GM18873 (cell line): Measurements from ENCODE around the gene UBE2Z.
"Not testable (repeated sequence)": the region's sequence is repeated elsewhere in the genome, so short reads cannot be mapped to it uniquely, and the experiment has no call there.

ENCODE experiments used
- ATAC-seq: cut with Tn5 transposase; IDR thresholded peaks from one replicate; pipeline ENCODE4 v1.9.1; 2021; ENCODE audit warnings: mild to moderate bottlenecking, moderate library complexity, moderate number of reproducible peaks; ENCODE audit not compliant: unreplicated experiment, low FRiP score

The UBE2Z gene

DNA sequence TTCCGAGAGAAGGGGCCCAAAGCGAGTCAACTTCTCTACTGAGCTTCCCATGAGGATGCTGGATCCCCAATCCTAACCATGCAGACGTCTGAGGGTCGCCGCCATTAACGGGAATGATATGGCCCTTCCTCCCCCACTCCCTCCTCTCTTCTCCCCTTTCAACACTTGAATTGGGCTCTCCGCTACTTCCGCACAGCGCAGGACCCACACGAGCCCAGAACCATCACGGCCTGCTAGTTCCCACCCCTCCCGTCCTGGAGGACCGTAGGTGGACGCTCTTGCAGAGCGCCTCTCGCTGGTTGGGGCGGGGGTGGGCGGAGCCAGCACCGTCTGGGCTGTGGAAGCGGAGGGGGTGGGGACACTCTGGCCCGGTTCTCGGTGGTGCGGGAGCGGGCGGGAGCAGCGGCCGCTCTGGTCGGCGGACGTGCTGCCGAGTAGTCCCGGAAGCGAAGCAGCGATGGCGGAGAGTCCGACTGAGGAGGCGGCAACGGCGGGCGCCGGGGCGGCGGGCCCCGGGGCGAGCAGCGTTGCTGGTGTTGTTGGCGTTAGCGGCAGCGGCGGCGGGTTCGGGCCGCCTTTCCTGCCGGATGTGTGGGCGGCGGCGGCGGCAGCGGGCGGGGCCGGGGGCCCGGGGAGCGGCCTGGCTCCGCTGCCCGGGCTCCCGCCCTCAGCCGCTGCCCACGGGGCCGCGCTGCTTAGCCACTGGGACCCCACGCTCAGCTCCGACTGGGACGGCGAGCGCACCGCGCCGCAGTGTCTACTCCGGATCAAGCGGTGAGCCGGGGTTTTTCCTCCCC, at the start of gene UBE2Z:
TSS of gene UBE2Z (plus strand) at position 361 of the 797 bp plus-strand sequence. CDS start at position 458, 97 bp downstream.
- peak; percentile 82 for ATAC-seq

DNA sequence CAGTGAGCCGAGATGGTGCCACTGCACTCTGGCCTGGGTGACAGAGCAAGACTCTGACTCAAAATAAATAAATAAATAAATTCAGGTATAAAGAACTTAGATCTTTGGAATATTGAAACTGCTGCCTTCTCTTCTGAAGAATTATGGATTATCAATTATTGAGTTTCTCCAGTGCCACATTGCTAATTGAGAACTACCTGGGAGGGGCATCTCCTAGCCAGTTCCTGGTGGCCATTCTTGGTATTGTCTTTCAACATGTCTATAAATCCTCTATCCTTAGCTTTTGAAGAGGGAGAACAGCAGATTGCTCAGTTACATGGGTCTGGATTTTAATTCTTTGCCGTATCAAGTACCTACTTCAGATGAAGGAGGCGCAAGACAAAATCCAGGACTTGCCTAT, 48.2 kb upstream of the UBE2Z start:
- ATAC-seq, result no peak

DNA sequence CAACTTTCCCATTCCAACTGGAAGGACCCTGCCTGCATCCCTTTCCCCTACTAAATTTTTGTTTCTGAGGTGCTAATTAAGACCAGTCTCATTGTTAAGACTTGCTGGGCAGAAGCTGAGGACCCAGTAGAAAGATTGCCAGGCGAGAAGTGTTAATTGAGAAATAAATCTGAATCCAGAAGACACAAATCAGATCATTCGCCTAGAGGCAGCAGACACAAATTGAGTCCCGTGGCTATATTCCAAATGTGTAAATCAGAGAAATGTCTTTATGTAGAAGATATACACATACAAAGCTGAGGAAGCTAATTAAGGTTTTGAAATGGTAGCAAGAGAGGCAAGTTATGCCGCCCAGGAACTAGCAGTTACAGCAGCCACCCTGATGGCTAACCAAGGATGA, 47.8 kb upstream of the UBE2Z start:
- ATAC-seq, result no peak

DNA sequence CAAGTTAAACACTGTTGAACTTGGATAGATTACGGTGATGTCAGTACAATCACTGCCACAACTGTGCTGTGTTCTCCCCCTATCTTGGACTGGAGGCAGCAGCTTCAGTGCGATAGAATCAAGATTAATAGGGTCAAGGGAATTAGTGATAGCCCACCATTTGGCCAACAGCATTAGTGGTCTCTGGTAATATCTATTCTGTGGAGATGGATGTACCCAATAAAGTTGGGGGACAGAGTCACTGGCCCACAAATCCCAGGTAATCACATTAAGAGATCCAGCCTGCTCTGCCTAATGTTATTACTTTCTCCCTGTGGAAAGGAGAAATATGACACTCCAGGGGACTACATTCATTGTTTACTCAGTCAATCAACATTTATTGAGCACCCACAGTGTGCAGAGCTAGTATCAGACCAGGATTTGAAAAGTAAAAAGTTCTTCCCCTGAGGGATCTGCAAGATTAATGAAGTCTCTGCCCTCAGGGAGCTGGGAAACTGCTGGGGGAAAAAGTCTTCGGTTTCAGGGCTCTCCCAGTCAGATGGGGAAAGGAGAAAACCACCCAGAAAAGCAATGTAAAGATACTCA, 39.2 kb upstream of the UBE2Z start:
- no peak for ATAC-seq

DNA sequence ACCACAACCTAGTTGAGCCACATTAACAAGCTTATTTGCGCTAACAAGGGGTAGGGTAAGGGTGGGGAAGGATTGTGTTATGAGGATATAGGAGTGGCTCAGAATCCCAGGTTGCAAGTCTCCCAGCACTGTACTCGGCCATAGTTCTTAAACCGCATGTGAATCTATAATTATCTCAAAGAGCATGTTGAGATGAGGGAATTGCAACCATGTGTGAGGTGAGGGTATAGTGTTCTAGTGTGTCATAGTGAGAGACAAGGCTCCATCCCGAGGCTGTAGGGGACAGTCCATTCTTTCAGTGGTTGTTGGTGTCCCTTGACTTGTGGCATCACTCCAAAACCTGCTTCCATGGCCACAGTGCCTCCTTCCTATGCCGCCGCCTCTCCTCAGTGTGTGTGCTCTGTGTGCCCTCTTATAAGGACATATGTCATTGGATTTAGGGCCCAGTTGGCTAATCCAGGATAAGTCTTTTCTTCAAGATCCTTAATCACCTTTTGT, 38.3 kb upstream of the UBE2Z start:
- no peak for ATAC-seq

DNA sequence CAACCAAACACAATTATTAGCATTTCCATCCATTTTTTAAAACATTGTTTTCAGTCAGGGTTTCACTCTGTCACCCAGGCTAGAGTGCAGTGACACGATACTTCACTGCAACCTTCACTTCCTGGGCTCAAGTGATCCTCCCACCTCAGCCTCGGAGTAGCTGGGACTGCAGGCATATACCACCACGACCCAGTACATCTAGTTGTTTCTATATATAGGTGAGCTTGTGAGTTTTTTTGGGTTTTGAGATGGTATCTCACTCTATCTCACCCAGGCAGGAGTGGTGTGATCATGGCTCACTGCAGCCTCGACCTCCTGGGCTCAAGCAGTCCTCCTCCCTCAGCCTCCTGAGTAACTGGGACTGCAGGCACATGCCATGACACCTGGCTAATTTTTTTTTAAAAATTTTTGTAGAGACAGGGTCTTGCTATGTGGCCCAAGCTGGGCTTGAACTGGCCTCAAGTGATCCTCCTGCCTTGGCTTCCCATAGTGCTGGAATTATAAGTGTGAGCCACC, 37.1 kb upstream of the UBE2Z start:
- no peak for ATAC-seq

DNA sequence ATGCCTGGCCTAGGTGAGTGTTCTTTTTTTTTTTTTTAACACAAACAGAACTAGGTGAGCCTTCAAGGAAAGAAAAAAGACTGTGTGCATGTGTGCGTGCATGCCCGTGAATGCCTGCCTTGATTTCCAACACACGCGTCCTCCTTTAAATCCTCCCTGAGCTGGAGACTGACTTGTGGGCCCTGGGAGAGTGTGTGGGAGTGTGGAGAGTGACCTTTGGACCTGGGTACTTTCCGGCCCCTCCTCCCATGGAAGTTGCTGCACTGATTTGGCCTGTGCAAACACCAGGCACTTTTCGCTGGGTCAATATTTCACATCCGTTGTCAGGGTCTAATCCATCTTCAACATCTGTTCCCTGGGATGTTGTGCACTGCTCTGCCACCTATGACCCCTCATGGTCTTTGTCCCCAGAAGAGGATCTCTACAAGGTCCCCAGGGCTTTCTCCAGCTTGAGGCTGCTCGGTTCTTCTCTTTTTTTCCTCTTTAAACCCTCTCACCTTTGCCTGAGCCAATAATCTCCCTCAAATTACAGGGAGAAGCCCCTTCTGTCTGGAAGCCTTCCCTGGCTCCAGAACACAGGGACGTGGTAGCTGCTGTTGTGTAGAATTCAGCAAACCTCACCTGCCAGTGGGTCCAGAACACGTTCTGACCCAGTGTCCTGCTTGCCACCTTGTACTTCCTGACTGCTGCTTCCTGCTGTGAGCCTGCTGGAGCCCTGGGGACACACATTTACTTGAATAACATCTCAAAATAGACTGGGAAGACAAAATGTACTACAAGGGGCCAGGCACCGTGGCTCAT, 36.5 kb upstream of the UBE2Z start:
- no peak for ATAC-seq

DNA sequence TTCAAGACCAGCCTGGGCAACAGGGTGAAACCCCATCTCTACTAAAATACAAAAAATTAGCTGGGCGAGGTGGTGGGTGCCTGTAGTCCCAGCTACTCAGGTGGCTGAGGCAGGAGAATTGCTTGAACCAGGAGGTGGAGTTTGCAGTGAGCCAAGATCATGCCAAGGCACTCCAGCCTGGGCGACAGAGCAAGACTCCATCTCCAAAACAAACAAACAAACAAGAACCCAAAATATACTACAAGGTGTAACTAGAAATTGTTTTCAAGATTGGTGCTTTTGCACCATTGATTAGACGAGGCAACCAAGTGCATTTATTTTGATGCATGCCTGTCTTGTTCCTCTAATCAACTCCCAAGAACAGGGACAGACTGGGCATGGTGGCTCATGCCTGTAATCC, 35.8 kb upstream of the UBE2Z start:
- not testable (repeated sequence) for ATAC-seq

DNA sequence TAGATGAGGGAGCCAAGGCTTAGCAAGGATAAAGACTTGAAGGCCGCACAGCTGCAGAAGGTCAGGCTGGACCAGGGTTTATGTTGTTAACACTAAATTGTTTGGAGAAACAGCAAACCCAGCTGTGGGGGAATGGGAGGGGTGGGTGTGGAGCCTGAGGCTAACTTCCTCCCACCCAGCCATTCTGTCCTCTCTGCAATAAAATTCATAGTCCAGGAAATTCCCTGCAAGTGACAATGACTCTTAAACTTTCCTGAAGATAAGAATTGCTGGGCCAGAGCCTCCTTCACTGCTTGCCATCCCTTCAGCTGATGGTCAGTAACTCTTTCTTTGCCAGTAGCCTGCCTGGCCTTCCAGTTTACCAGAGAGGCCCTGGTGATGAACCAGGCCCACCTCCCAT, 35.0 kb upstream of the UBE2Z start:
- ATAC-seq, result no peak

DNA sequence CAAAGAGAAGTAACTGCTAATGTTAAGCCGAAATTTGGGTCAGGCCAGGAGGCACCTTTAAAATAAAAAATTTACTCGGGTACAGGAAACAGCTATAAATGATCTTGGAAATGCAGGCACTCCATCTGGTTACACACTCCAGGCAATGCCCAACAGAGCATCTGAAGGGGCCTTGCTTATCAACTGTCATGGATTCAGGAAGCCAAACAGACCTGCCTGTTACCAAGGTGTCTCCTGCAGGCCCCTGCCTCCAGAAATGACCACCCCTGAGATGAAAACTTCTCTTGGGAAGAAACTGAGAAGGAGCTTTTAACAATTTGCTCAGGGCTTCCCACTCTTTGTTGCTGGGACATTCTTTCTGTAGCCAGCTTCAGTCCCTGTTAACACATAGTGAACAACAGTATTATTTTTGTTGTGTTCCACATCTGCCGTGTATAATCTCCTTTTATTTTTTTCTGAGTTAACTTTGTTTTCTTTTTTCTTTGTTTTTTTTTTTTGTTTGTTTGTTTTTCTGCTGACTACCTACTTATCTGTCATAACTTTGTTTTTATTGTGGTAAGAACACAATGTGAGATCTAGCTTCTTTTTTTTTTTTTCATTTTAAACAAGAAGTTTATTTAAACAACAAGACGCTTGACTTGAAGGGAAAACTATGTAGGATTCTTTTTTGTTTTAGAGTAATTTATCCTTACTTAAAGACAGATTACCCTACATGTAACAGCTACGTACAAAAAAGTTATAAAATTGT, 34.3 kb upstream of the UBE2Z start:
- no peak for ATAC-seq

DNA sequence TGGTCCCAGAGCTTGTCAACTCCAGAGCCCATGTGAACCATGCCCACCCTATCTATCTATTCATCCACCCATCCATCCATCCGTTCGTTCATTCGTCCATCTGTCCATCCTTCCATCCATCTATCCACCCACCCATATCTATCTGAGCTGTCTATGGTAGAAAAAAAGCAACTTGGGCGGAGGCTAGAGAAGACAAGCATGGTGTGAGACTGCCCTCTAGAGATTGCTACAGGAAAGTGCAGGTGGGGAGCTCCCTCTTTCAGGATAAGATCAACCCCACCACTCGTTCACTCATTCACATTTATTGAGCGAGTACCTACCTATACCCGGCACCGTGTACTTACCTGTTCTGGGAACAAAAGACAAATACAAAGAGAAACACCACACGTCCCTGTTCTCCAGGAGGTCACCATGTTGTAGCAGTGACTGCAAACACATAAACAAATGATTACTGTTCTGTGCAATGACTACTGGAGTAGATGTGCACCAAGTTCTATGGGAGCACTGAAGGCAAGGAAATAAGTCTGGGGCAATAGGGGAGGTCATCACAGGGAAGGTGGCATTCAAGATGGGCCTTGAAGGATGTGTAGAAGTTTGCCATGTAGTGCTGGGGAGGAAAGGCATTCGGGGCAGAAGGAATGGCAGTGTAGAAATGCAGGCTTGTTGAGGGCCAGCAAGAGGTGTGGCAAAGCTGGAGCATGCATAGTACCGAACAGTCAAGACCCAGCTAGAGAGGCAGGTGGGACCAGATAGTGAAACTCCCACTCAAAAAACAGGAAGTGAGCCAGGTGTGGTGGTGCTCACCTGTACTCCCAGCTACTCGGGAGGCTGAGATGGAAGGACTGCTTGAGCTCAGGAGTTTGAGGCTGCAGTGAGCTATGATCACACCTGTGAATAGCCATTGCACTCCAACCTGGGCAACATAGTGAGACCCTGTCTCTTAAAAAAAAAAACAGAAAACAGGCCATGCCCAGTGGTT, 29.0 kb upstream of the UBE2Z start:
- ATAC-seq, result no peak

DNA sequence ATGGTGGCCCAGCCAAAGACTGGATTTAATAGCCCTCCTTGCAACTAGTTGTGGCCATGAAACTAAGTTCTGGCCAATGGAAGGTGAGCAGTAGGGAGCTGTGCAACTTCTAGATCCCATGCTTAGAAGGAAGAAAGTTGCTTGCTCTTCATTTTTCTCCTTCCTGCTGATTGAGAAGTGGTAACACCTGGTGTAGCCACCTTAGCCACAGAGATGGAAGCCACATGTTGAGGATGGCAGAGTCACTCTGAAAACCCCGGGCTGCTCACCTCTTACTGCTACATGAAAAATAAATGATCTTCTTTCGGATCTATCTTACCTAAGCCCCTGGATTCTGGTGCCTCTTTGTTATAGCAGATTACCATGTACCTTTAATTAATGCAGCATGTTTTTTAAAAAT, 25.9 kb upstream of the UBE2Z start:
- no peak for ATAC-seq

DNA sequence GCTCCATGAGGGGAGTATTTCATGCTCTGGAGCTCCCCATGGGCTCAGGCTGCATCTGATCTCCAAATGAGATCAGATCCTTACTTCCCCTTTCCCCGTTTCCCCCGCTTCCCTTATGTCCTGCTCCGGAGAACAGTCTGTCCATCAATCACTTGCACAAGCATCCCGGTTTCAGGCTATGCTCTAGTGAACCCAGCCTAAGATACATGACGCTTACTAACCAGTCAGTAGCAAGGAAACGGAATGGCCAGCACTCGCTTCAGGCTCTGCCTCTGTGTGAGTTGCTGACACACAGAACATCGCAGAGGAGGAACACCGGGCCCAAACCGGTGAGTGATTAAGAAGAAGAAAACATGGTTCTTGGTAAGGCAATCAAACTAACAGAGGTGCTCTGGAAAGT, 25.0 kb upstream of the UBE2Z start:
- ATAC-seq, result no peak

DNA sequence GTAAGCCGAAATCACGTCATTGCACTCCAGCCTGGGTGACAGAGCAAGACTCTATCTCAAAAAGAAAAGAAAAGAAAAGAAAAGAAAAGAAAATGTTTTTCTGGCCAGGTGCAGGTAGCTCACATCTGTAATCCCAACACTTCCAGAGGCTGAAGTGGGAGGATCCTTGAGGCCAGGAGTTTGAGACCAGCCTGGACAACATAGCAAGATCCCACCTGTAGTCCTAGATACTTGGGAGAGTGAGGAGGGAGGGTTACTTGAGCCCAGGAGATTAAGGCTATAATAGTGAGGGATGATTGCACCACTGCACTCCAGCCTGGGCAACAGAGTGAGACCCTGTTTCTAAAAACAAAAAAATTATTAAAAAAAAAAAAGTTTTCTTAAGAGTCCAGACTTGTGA, 18.1 kb upstream of the UBE2Z start:
- no peak for ATAC-seq

DNA sequence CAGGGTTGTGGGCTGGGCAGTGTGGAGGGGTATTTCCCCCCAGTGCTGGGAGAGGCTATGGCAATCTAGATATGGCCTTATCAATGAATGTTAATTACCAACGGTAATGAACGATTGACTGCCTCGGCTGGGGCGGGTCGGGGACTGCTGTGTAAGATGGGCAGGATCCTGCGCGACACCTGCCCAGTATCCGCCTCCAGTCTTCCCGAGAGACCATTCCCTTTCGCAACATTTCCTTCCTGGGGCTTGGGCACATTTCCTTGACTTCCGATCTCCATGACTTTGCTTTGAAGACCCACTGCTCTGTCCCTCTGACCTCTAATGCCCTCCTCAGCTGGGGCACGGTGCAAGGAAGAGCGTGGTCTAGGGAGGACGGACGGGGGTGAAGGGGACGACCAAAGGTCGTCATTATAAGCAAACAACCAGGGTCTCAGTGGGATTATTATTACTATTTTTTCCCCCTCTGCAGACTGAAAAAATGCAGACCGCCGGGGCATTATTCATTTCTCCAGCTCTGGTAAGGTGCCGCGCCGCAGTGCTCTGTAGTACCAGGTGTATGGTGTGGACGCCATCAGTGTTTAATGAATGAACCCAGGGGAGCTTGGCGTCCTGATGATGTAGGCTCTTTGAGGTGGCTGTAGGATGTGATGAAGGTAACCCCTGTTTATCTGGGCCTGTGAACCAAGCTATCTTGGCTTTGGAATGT, 15.1 kb upstream of the UBE2Z start:
- ATAC-seq, result peak; percentile 4

DNA sequence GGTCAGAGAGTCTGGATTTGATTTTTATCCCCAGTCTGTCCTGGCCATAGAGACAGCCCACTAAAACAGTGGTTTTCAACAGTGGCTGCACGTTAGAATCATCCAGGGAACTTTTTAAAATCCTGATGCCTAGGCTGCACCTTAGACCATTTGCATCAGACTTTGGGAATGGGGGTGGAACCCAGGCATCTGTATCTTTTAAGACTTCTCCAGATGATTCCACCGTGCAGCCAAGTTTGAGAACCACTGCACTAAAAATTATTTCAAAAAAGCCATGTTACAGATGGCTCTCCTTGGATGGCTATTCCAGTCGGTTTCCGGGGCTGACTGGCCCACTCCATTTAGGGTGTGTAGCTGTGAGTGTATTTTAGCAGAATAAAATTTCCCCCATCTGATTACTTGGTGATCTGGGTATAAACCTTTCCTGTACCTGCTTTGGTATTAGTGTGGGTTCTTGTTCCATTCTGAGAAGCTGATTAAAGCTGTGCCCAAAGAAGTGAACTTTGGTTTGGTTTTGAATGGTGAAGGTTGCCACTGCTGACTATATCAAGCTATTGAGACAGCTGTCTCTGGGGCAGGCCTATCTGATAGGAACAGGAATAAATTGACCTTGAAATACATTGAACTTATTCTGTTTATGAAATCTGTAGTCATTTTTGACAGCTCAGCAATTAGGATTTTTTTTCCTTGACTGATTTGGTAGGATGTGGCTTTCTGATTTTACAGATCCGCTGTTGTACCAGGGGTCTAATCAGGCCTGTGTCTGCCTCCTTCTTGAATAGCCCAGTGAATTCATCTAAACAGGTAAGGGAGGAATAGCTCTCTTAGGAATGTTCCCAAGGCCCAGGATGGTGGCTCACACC, 14.3 kb upstream of the UBE2Z start:
- no peak for ATAC-seq

DNA sequence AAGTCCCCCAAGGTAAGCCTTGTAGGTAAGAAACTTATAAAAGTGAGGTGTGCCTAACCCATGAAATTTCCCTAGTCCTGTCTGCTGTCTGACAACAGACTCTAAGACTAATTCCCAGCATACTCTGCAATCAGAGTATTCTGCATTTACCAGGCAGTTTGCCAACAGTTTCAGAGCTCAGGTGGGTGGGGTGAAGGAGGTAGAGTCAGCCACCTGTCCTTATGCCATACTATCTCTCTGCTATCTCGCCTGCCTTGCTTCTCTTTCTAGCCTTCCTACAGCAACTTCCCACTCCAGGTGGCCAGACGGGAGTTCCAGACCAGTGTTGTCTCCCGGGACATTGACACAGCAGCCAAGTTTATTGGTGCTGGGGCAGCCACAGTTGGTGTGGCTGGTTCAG, 13.3 kb upstream of the UBE2Z start:
- no peak for ATAC-seq

DNA sequence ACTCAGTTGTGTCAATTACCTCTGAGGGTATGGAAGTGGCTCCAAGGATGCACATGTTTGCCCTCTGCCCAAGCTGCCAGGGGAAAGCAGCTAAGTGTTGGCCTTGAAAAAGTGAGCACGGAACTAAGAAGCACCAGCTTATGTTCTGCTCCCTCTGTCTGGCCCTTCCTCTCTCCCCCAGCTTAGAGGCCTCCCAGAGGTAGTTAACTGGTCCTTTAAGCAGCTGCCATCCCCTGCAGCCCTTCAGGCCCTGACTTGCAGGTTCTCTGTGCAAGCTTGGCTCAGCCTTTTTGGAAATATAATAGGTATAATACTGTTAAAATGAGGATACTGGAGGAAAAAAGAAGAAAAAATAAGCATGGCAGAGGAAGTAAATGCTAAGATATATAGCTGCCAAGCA, 7.0 kb upstream of the UBE2Z start:
- ATAC-seq, result no peak
